Activated CD8-positive, alpha-beta memory T cell treated with anti-CD3 and anti-CD28 coated beads, Interleukin-2, amount 50 U/mL, for 24 hours (primary cell): ENCODE results near the gene VWA5B2.

Source experiments
- DNase-seq: peaks from one replicate; pipeline ENCODE4 v3.0.0-alpha.2; 2020; ENCODE audit errors: extremely low read depth

The VWA5B2 gene

DNA sequence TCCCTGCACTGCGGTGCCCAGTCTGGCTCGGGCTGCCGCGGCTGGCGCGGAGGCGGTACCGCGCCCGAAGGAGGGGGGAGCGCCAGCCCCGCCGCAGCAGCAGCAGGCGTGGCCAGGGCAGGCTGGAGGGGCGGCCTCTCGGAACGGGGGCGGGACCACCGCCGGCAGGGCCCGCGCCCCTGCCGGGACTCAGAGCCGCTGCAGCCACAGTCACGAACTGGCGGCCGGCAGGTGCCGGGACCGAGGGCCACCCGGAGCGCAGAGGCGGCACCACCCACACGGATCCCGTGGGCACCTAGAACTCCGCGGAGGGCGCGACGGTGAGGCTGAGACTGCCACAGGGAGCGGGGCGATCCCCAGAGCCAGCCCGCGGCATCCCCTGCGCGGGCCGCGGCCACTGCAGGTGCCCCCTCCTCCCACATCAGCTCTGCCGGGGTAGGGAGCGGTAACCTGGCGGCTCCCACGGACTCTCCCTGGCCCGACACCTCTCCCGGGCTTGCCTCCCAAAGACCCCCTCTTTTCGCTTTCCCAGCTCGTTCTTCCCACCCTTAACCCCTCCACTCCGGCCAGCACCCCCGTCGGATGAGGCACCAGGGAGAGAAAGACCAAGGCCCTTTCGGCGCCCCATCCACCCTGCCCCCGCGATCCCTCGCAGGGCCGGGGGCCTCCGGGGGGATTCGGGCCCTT lies at the start of gene VWA5B2:
TSS of gene VWA5B2 (plus strand) at position 192 of the 687 bp plus-strand sequence. CDS start 944 bp downstream, outside the sequence.
- DNase-seq, result peak; percentile 14

DNA sequence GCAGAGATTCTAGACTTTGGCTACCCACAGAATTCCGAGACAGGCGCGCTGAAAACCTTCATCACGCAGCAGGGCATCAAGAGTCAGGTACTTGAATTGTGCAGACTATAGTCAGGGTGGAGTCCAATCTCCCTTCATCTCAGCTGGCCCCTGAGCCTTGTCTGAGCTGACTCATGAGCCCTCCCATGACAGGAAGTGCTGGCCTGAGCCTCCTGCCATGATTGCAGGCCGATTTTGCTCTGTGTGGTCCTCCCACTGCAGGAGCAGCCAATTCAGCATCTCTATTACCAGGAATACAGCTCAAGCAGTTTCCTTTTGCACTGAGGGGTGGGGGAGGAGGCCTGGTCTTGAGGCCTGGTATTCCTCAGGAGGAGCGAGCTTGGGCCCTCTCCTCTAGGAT lies 49.2 kb upstream of the VWA5B2 start:
- no peak for DNase-seq

DNA sequence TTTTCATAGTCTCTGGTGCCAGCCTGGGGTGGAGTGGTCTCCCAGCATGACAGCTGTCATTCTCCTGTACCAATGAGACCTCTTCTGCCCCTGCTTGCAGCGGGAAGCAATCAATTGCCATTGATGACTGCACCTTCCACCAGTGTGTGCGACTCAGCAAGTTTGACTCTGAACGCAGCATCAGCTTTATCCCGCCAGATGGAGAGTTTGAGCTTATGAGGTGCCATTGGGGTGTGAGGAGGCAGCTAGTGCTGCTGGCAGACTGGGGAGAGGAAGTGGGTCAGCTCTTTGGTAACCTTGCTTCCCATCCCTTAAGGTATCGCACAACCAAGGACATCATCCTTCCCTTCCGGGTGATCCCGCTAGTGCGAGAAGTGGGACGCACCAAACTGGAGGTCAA lies 47.8 kb upstream of the VWA5B2 start:
- DNase-seq, result no peak

DNA sequence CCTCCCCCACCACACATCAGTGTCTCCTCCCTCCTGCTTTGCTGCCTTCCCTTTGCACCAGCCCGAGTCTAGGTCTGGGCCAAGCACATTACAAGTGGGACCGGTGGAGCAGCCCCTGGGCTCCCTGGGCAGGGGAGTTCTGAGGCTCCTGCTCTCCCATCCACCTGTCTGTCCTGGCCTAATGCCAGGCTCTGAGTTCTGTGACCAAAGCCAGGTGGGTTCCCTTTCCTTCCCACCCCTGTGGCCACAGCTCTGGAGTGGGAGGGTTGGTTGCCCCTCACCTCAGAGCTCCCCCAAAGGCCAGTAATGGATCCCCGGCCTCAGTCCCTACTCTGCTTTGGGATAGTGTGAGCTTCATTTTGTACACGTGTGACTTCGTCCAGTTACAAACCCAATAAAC lies 45.7 kb upstream of the VWA5B2 start:
- no peak for DNase-seq

DNA sequence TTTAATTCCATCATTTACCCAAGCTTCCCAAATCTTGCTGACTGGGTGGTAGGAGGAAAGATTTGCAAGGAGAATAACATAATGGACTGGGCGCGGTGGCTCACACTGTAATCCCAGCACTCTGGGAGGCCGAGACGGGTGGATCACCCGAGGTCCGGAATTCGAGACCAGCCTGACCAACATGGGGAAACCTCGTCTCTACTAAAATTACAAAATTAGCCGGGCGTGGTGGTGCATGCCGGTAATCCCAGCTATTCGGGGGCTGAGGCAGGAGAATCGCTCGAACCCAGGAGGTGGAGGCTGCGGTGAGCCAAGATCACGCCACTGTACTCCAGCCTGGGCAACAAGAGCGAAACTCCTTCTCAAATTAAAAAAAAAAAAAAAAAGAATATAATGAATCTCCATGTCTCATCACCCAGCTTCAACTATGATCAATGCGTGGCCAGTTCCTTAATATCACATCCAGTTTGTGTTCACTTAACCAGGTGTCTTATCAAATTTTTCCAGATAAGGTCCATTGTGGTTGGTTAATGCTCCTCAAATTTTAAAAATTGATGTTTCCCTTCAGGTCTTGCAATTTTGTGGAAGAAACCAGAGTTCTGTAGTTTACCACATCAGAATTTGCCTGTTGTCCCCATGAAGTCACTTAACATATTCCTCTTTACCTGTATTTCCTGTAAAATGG lies 44.7 kb upstream of the VWA5B2 start:
- DNase-seq, result no peak

- peak; percentile 95 for DNase-seq
Measured at GRCh38 chr3:184185461-184186183, 43.8 kb upstream of the VWA5B2 start.

DNA sequence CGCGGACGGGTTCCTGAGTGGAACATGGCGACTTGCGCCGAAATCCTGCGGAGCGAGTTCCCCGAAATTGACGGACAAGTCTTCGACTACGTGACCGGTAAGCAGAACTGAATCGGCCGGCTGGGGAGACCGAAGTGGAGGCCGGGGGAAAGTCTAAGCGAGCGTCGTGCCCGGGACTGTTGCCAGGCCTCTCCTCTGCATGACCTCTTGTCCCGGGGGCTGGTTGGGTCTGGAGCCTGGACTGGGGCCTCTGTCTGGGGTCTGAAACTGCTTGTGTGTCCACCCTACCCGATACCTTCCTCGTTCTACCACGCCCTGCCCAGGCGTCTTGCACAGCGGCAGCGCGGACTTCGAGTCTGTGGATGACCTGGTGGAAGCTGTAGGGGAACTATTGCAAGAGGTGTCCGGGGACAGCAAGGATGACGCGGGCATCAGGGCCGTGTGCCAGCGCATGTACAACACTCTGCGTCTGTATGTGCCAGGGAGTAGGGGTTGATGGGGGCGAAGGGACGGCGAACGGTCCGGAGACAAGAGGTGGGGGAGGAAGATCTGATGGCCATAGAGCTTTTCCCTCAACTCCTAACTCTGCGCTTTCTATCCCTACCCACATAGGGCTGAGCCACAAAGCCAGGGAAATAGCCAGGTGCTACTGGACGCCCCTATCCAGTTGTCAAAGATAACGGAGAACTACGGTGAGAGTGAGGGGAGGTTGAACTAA lies 43.0 kb upstream of the VWA5B2 start, which contains the start of gene ABCF3:
TSS of gene ABCF3 (plus strand) at position 16 of the 718 bp plus-strand sequence. CDS start at position 25, 9 bp downstream.
- no peak for DNase-seq

- no peak for DNase-seq
Measured at GRCh38 chr3:184186902-184187207, 42.5 kb upstream of the VWA5B2 start.

- DNase-seq, result no peak
Measured at GRCh38 chr3:184188080-184188479, 41.3 kb upstream of the VWA5B2 start.

DNA sequence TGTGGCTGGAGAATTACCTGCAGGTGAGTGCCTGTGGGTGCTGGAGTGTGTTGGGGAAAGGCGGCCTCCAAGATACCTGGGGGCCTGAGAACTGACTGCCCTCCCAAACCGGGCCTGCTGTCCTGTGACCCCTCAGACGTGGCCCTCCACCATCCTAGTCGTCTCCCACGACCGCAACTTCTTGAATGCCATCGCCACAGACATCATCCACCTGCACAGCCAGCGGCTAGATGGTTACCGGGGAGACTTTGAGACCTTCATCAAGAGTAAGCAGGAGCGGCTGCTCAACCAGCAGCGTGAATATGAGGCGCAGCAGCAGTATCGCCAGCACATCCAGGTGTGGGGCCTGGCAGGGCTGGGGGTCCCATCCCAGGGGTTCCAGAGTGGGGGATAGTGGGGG lies 40.0 kb upstream of the VWA5B2 start:
- DNase-seq, result no peak

- DNase-seq, result no peak
Measured at GRCh38 chr3:184192889-184193288, 36.5 kb upstream of the VWA5B2 start.

DNA sequence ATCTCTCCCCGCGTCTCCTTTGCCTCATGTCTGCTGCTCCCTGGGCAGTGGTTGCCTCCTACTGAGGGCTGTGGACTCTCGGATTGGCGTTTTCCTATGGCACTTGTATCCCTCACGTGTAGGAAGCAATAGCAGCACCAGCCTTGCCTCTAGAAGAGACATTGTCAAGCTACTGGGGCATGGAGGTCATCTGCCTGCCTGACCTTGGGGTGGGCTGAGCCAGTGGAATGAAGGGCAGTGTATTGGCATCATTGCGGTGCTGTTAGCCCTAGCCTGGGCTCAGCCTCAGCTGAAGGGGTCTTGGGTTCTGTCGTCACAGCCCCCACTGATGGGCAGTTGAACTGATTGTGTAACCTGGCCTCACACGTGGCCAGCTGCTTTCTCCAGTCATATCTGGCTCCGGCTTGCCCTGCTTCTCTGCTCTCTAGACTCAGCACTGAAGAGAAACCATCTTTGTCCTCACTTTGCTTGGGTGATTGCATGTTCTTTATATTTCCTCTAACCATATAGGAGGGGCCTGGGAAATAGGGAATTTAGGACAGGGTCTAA lies 35.3 kb upstream of the VWA5B2 start:
- DNase-seq, result no peak

GRCh38 chr3:184196536-184196935 lies 32.8 kb upstream of the VWA5B2 start:
- no peak for DNase-seq

DNA sequence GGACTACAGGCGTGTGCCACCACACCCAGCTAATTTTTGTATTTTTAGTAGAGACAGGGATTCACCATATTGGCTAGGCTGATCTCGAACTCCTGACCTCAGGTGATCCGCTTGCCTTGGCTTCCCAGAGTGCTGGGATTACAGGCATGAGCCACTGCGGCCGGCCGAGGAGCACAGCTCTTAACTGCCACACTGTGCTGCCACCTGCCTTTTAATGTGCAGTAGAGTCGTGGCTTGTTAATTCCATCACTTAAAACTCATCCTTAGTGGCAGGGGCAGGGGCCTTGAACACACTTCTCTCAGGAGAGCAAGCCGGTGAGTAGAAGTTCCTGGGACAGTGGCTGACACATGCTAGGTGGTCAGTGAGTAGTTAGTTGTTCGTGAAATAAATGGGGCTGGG lies 30.9 kb upstream of the VWA5B2 start:
- DNase-seq, result no peak

- DNase-seq, result no peak
Measured at GRCh38 chr3:184200825-184201224, 28.6 kb upstream of the VWA5B2 start.

GRCh38 chr3:184203526-184203925 lies 25.9 kb upstream of the VWA5B2 start:
- DNase-seq, result no peak

- no peak for DNase-seq
Measured at GRCh38 chr3:184209146-184209923, 20.1 kb upstream of the VWA5B2 start.

GRCh38 chr3:184211297-184211696 lies 18.1 kb upstream of the VWA5B2 start:
- DNase-seq, result no peak

- DNase-seq, result no peak
Measured at GRCh38 chr3:184211718-184212117, 17.7 kb upstream of the VWA5B2 start.

DNA sequence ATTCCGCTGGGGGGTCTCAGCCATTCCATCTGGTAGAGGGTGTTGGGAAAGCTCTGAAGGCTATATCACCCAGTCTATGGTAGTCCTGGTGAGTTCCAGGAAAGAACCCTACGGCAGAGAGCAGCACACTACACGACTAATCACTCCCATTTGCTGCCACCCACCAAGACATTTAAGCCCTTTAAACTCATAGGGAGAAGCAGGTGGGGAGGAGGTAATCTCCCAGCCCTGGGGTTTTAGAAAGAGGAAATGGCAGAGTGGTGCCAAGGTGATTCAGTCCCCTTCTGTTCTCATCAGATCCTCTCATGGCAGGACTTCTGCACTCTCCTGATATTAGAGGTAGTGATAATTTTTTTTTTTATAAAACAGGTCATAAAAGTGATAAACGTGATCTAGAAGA lies 10.6 kb upstream of the VWA5B2 start:
- DNase-seq, result no peak

- no peak for DNase-seq
Measured at GRCh38 chr3:184222521-184222920, 6.9 kb upstream of the VWA5B2 start.
